Inferior parietal cortex (tissue), 1 donor: ENCODE results near the gene LAMC2.
A peak's percentile ranks its signal among the peaks of the same experiment; 100 is the strongest.

ENCODE experiments used
- DNase-seq: peaks from one replicate; pipeline ENCODE4 v3.0.0-alpha.2; 2016; ENCODE audit errors: extremely low spot score

LAMC2 gene

GRCh38 chr1:183168308-183168707 lies 17.8 kb upstream of the LAMC2 start:
- DNase-seq: no peak

DNA sequence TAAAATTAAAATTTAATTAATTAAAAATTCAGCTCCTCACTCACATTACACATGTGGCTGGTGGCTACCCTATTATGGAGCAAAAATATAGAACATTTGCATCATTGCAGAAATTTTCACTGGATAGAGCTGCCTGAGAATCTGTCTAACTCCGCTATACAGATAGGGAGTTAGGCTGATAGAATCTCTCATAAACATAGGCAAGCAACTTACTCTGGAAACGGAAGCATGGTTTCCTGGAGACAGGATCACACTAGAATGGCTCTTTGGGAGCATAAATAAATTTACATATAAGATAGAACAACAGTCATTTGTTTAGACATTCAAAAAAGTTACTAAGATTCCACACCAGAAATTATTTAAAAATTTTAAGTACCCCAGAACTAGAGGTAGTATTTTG lies 12.2 kb upstream of the LAMC2 start:
- DNase-seq: no peak

GRCh38 chr1:183175631-183176030 lies 10.4 kb upstream of the LAMC2 start:
- DNase-seq: no peak

- no peak for DNase-seq
Observed at GRCh38 chr1:183178545-183178944, 7.5 kb upstream of the LAMC2 start.

DNA sequence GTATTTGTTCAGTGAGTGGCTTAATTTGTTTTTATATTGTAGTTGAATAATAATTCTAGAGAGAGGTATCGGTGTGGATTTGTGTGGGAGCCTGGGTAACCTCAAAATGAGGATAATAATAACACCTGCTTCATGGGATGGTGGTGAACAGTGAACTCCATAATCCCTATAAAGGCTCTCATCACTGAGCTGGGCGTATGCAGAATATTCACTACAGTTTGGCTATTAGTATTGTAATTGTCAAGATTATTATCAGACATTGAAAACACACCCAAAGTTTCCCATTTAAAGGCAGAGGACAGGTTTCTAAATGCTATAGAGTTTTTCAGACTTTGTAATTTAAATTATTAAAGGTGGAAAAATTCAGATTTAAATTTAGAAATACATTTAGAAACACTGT lies 7.0 kb upstream of the LAMC2 start:
- DNase-seq: no peak

DNA sequence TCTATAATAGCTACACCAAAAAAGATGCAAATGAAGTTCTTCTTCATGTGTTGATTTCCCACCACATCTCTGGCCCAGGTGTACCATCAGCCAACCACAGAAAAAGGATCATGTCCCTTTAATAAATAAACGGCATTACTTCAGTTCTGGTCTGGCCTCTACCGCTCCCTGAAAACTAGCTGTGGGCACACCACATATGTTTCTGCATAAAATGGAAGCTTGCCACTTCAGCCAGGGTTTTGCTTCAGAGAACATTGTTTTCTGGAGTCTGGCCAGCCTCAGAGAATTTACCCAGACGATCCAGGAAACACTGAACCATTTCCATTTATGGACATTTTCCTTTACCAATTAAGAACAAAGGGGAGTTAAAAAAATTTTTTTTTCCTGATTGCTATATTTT lies 5.8 kb upstream of the LAMC2 start:
- DNase-seq: peak; percentile 36

- DNase-seq: no peak
Observed at GRCh38 chr1:183180634-183181056, 5.4 kb upstream of the LAMC2 start.

DNA sequence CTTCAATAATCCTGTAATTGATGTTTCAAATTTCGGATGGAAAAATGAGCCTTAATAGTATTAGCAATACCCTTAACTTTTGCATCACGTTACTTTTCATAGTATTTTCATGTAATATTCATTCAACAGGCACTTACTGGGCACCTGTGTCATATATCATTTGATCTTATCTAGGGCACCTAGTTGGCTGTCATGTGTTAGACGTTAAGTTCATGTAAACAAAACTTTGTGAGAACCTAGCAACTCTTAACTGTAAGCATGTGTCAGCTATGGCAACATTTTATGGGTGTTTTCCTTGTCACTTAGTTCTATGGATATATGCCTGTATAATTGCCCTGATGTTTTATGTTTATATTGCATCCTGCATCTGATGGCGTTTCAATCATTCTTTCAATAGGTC lies 777 bp downstream of the LAMC2 start:
- DNase-seq: no peak

- no peak for DNase-seq
Observed at GRCh38 chr1:183188240-183188639, 2.2 kb downstream of the LAMC2 start.

- DNase-seq: no peak
Observed at GRCh38 chr1:183191833-183192232, 5.8 kb downstream of the LAMC2 start.

DNA sequence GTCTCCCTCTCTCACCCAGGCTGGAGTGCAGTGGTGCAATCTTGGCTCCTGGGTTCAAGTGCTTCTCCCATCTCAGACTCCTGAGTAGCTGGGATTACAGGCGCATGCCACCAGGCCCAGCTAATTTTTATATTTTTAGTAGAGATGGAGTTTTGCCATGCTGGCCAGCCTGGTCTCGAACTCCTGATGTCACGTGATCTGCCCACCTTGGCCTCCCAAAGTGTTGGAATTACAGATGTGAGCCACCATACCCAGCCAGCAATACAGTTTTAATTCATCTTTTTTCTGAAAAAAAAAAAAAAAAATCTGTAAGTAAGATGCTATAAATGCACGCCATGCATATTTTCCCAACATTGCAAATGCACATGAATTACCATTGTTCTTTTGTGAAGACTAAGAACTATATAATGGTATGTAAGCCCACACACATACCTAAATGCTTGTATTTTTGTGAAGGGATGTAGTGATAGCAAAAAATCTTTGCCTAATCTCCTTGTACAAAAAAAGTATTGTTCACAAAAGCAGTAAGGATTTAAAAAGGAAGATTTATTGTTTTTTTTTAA lies 8.0 kb downstream of the LAMC2 start:
- DNase-seq: no peak

DNA sequence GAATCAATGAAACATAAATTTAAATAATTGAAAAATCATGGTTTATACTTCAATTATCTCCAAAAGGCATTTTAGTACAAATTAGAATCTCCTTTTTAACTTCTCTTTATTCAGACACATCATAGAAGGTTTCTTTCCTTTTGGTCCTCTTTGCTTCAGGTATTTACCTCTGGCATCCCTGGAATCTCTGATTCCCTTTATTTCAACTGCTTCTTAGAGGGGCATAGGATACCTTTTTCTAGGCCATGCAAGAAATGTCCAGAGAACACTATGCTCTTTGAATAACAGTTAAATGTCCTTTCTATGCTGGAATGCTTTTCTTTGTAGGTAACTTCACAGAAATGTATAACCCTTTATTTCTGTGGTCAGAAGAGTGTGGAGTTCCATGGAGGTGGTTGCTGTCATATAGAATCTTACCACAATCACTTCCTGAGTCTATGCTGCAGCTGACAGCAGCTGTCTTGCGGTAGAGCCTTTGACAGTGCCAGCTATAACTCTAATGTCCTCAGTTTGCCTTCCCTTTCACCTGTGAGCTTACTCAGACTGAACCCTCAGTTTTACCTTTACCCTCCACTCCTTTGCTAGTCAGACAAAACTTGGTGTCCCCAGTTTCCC lies 8.6 kb downstream of the LAMC2 start:
- no peak for DNase-seq

DNA sequence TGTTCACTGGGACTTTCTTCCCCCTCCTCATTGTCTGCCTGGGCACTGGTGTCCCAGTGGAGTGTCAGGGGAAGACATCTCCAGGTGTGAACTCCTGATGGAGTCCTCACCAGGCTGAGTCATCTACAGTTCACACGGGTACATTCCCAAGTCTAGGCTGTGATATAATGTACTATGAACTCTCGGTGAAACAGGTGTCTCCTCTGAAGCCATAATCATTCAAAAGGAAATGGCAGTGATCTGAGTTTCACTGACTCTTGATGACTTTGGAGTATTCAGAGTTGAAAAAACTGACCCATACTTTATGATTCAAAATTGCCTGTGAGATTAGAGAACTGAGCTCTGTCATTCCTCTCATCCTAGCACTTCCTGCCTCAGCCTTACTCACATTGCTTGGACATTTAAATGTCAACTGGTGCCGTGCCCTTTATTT lies 9.1 kb downstream of the LAMC2 start:
- no peak for DNase-seq

DNA sequence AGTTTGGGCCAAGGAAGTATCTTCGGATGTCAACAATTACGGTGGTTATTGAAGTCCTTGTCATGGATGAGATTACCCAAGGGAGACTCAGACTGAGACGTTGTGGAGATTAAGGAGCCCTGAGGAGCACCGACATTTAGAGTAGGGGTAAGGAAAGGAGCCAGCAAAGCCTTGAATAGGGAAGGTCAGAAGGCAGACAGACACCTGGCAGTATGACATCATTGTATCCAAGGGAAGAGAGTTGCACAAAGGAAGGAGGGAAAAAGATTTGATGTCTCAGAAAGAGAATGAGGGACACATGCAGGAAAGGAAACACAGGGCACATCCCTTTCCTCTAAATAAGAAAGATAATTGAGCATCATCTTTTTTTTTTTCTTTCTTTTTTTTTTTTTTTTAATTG lies 11.7 kb downstream of the LAMC2 start:
- no peak for DNase-seq

GRCh38 chr1:183198463-183198862 lies 12.4 kb downstream of the LAMC2 start:
- no peak for DNase-seq

DNA sequence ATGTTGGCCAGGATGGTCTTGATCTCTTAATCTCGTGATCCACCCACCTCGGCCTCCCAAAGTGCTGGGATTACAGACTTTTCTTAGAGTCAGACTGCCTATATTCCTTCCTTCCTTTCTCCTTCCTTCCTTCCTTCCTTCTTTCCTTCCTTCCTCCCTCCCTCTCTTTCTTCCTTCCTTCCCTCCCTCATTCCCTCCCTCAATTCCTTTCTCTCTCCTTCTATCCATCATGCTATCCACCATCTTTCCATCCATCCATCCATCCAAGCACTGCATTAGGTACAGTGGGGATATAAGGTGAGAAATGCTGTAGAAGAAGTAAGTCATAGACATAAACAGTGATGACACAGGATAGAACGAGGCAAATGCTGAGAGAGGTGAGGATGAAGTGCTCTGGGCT lies 13.2 kb downstream of the LAMC2 start:
- DNase-seq: no peak

DNA sequence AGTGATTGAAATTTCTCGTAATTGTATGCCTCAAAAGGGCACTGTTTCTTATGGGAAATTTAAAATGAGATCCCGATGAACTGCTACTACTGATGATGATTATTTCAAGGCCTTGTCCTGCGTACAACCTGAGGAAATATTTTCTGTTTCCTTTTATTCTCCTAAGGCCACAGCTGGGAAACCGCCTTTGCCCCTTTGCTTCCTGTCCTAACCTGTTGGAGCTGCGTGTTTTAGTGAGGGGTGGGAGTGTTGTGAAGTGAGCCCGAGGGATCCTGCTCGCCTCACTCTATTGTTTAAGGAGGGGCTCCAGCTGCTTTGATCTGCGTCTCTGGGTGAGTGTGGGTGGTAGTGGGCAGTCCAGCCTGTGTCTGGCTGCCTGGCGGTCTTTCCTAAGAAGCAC lies 14.4 kb downstream of the LAMC2 start:
- DNase-seq: no peak

DNA sequence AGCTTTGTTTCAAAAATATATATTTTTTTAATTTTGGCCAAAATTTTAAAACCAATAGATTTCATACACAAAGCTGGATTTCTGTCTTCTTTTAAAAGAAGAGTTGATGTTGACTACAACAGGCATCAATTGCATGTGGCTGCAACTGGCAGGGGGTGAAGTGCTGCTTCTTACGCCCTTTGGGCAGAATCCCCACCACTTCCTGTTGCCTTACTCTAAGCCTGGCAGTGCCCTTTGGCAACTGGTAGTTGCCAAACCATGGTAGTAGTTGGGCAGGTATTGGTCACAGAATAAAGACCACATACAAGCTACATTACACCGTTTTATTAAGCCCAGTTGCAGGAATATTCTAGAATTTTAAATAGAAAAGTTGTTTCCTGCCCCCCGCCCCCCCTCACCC lies 17.0 kb downstream of the LAMC2 start:
- no peak for DNase-seq

DNA sequence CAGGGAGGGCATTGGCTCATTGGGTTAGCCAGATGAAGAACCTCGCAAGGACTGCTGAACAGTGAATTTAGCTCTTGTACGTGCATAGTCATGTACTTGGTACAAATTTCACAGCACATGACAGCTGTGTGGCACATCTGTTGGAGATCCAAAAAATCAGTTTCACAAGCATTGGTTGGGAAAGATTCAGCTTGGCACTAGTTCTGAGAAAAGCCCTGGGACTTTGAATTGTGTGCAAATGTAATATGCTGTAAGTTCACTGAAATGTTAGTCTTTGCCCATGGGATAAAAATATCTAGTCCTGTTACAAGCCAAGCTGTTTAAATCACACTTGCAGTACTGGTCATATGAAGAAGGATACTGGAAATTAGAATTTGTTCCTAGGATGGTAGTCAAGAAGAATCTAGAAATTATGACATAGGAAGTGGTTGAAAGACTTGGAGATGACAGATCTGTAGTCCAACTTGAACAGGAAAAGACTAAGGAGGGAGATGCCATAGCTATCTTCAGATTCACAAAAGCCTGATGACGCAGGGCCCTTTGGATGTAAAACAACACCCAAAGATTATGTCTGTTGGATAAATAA lies 19.2 kb downstream of the LAMC2 start:
- no peak for DNase-seq

DNA sequence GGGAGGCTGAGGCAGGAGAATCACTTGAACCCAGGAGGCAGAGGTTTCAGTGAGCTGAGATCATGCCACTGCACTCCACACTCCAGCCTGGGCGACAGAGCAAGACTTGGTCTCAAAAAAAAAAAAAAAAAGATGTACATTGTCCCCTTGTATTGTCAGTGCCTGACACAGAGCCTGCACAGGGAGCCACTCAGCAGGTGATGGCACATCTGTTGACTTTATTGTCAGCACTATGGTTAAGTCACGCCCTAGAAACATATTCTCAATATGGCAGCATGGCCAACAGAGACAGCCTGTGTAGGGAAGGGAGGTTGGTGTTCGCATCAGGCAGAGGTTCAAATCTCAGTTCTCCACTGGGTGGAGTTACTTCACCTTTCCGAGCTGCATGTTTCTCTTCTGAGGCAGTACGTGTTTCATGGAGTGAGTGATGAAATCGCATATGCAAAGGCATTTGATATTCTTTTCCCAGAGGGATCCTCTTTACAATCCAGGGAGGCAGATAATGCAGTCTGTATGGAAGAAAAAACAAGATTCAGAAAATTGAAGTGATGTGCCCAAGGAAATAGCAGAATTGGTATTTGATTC lies 20.6 kb downstream of the LAMC2 start:
- DNase-seq: no peak

DNA sequence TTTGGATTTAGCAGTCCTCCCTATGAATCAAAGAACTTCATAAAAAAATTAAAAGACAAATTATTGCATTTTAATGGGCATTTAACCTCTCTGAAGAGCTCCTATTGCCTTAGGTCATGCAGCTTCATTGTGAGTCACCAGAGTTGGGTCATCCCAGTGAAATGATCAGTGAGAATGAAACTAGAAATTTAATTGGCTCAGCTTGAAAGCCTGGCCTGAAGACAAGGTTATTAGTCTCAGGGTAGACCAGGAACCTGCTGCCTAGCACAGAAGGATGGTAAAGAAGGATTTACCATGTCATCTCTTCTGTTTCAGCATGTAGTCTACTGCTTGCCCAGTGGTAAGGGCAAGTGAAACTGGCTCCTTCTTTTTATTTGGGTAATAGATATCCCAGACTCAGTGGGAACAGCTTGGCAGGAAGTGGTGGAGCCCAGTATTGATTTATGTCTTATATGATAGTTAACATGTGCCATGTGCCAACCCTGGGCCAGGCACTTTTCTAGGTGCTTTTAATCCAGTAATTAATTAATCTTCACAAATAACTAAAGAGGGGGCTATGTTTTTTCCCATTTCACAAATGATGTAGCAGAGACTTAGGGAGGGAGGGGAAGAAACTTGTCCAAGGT lies 23.6 kb downstream of the LAMC2 start:
- DNase-seq: no peak

DNA sequence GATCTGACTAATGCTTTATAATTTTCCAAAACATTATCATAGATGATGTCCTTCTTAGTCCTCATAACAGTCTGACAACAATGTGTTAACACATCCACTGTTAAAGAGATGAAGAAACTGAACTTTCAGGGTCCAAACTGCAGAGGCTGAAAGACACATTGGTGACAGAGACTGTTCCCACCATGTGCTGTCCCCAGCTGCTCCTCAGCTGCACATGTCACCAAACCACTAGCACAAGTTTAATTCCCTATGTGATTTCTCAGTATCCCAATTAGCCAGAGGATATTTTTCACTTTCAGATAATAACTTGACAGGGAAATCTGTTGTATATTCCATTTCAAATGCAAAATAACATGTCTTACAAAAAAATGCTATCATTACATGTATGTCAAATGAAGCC lies 24.6 kb downstream of the LAMC2 start:
- DNase-seq: no peak

DNA sequence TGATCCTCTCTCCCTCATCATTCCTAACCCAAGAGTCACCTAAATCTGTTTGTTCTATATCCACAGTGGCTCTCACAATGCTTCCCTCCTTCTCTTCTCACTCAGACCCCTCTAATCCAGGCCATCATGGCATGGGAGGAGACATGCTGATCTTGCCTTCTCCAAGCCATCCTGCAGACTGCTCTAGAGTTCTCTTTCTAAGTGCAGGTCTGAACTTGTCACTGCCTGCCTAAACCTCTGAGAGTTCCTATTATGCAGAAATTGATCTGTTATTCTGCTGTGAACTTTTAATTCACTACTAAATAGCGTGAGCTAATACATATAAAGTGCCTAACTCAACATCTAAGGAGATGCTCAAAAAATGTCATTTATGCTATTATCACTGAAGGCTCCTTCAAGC lies 26.8 kb downstream of the LAMC2 start:
- no peak for DNase-seq
